Hepatocyte (in vitro differentiated cells): ENCODE measurements around the gene MROH2B. TPM values are rescaled to one million over a fixed set of nuclear protein-coding genes. Genes with fewer than 3 reads are reported as not detected.

ENCODE experiments used
- polyA plus RNA-seq: library from polyadenylated mRNA; unstranded; fragments of >200 nt; fragmentation: Nextera tagmentation; extraction: Ambion mirVana; gene quantifications from 2 replicates; pipeline ENCODE4 v1.2.1, GENCODE V29; 2016
- small RNA-seq: library from RNA; depleted of rRNA; stranded (forward); fragments of <200 nt; gene quantifications from one replicate; pipeline ENCODE3, GENCODE V24; 2014
- total RNA-seq: library from RNA; depleted of rRNA; stranded (reverse); fragments of >200 nt; gene quantifications from 2 replicates; pipeline ENCODE4 v1.2.3, GENCODE V29; 2014

Gene MROH2B
- total and polyA plus RNA-seq, 2 experiments from 2014 or later = not detected

Small RNA genes lying within 50 kb of the gene (small RNA-seq; reads per million reads assigned to genes)
- not detected for gene AC114967.1

Other genes starting within 250 kb of the MROH2B start
- gene RPL37, start 236.1 kb downstream of the MROH2B start, total RNA-seq = 48.2 and 68.7 TPM in 2 replicates
- gene RPL37, start 236.1 kb downstream of the MROH2B start, polyA plus RNA-seq = 534 and 566 TPM in 2 replicates
- gene CARD6, start 230.0 kb downstream of the MROH2B start, total RNA-seq = 4.5 and 5.5 TPM in 2 replicates
- gene CARD6, start 230.0 kb downstream of the MROH2B start, polyA plus RNA-seq = 1.4 and 2.6 TPM in 2 replicates
- gene C7, start 161.8 kb downstream of the MROH2B start, total RNA-seq = 10.3 and 43.5 TPM in 2 replicates
- 5.3 and 7.7 TPM in 2 replicates for gene C7, start 161.8 kb downstream of the MROH2B start, polyA plus RNA-seq
- gene C6, start 142.2 kb upstream of the MROH2B start, total RNA-seq = 31.3 and 37.2 TPM in 2 replicates
- 11.8 and 16.2 TPM in 2 replicates for gene C6, start 142.2 kb upstream of the MROH2B start, polyA plus RNA-seq